ENCODE results near the gene RELA. TPM values are rescaled to one million over a fixed set of nuclear protein-coding genes. Genes with fewer than 3 reads are reported as not detected.

The RELA gene
- total and polyA plus RNA-seq, 2 of the 13 experiments (the other 11 are each of a cell fraction or from before 2014, with no cell fraction given): 21.4 to 40.5 TPM

- TF ChIP-seq ZBTB40 (IDR thresholded peaks at IDR 0.05) (no peak), ZBTB40 (CRISPR knock-in tag; IDR thresholded peaks at IDR 0.05) (peak; percentile 4; the same call in 1 of the 2 replicates), GMEB1 (CRISPR knock-in tag; IDR thresholded peaks at IDR 0.05; ENCODE audit: borderline replicate concordance) (no peak), ZNF160 (CRISPR knock-in tag; IDR thresholded peaks at IDR 0.05) (0 out of 2 replicates have a peak, but pooled peaks have one; percentile 2), ZNF777 (CRISPR knock-in tag; IDR thresholded peaks at IDR 0.05) (no peak), REPIN1 (CRISPR knock-in tag; IDR thresholded peaks at IDR 0.05; ENCODE audit: borderline replicate concordance, low read depth) (no peak), ZNF205 (CRISPR knock-in tag; IDR thresholded peaks at IDR 0.05) (no peak), MED8 (CRISPR knock-in tag; IDR thresholded peaks at IDR 0.05; ENCODE audit: insufficient replicate concordance) (no peak), RXRA (CRISPR knock-in tag; IDR thresholded peaks at IDR 0.05) (no peak), BRCA1 (CRISPR knock-in tag; IDR thresholded peaks at IDR 0.05) (no peak), ZNF446 (CRISPR knock-in tag; IDR thresholded peaks at IDR 0.05) (0 out of 2 replicates have a peak, but pooled peaks have one; percentile 27)
- TF ChIP-seq, protein P1, sequence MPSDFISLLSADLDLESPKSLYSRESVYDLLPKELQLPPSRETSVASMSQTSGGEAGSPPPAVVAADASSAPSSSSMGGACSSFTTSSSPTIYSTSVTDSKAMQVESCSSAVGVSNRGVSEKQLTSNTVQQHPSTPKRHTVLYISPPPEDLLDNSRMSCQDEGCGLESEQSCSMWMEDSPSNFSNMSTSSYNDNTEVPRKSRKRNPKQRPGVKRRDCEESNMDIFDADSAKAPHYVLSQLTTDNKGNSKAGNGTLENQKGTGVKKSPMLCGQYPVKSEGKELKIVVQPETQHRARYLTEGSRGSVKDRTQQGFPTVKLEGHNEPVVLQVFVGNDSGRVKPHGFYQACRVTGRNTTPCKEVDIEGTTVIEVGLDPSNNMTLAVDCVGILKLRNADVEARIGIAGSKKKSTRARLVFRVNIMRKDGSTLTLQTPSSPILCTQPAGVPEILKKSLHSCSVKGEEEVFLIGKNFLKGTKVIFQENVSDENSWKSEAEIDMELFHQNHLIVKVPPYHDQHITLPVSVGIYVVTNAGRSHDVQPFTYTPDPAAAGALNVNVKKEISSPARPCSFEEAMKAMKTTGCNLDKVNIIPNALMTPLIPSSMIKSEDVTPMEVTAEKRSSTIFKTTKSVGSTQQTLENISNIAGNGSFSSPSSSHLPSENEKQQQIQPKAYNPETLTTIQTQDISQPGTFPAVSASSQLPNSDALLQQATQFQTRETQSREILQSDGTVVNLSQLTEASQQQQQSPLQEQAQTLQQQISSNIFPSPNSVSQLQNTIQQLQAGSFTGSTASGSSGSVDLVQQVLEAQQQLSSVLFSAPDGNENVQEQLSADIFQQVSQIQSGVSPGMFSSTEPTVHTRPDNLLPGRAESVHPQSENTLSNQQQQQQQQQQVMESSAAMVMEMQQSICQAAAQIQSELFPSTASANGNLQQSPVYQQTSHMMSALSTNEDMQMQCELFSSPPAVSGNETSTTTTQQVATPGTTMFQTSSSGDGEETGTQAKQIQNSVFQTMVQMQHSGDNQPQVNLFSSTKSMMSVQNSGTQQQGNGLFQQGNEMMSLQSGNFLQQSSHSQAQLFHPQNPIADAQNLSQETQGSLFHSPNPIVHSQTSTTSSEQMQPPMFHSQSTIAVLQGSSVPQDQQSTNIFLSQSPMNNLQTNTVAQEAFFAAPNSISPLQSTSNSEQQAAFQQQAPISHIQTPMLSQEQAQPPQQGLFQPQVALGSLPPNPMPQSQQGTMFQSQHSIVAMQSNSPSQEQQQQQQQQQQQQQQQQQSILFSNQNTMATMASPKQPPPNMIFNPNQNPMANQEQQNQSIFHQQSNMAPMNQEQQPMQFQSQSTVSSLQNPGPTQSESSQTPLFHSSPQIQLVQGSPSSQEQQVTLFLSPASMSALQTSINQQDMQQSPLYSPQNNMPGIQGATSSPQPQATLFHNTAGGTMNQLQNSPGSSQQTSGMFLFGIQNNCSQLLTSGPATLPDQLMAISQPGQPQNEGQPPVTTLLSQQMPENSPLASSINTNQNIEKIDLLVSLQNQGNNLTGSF (CRISPR knock-in tag; IDR thresholded peaks at IDR 0.05): peak; percentile 36; the same call in 1 of the 2 replicates
Measured at GRCh38 chr11:65651589-65652510, 10.9 kb downstream of the RELA start (continued).

Measured in HepG2 (cell line).